SK-N-SH treated with all-trans-retinoic acid at 6 μM for 48 hours (cell line): ENCODE measurements around the gene CIAPIN1.

Experiments
- ATAC-seq: fragments of 200-7000 bp; cut with Tn5 transposase; 3 replicates; pipeline ENCODE4 v1.9.1; 2020; ENCODE audit warnings: mild to moderate bottlenecking, moderate library complexity
- ARNTL ChIP-seq: fragments of 450-650 bp; formaldehyde crosslinking; IDR thresholded peaks from 2 replicates; pipeline ENCODE4 v1.5.0; 2020; ENCODE audit warnings: low read depth, mild to moderate bottlenecking, moderate library complexity, borderline replicate concordance
- BACH2 ChIP-seq: fragments of 250-450 bp; sonication (Bioruptor Pico); IDR thresholded peaks from 2 replicates; pipeline ENCODE4 v1.9.0; 2021; ENCODE audit warnings: mild to moderate bottlenecking, borderline replicate concordance
- CREB5 ChIP-seq: fragments of 250-450 bp; sonication (Bioruptor Pico); IDR thresholded peaks from 2 replicates; pipeline ENCODE4 v1.5.1; 2020; ENCODE audit warnings: low read depth, mild to moderate bottlenecking, moderate library complexity
- CSDC2 ChIP-seq: fragments of 250-450 bp; sonication (Bioruptor Pico); IDR thresholded peaks from 2 replicates; pipeline ENCODE4 v1.5.0; 2020; ENCODE audit warnings: mild to moderate bottlenecking, moderate library complexity
- GLIS3 ChIP-seq: fragments of 250-450 bp; sonication (Bioruptor Pico); IDR thresholded peaks from 2 replicates; pipeline ENCODE4 v1.5.0; 2020; ENCODE audit warnings: mild to moderate bottlenecking, moderate library complexity
- ISL1 ChIP-seq: fragments of 250-450 bp; sonication (Bioruptor Pico); IDR thresholded peaks from 2 replicates; pipeline ENCODE4 v2.1.2; 2022; ENCODE audit warnings: mild to moderate bottlenecking, moderate library complexity
- POU6F1 ChIP-seq: fragments of 250-450 bp; sonication (Bioruptor Pico); IDR thresholded peaks from 2 replicates; pipeline ENCODE4 v1.8.0; 2021; ENCODE audit warnings: low read depth, mild to moderate bottlenecking, moderate library complexity, borderline replicate concordance
- PPARA ChIP-seq: fragments of 250-450 bp; sonication (Bioruptor Pico); IDR thresholded peaks from 2 replicates; pipeline ENCODE4 v1.5.0; 2020; ENCODE audit warnings: mild to moderate bottlenecking, borderline replicate concordance
- RARB ChIP-seq: fragments of 250-450 bp; sonication (Bioruptor Pico); IDR thresholded peaks from 2 replicates; pipeline ENCODE4 v1.8.0; 2021; ENCODE audit warnings: mild to moderate bottlenecking, moderate library complexity
- SNAI2 ChIP-seq: fragments of 250-450 bp; sonication (Bioruptor Pico); IDR thresholded peaks from 2 replicates; pipeline ENCODE4 v1.5.0; 2020; ENCODE audit warnings: mild to moderate bottlenecking, moderate library complexity
- TCF4 ChIP-seq: fragments of 250-450 bp; sonication (Bioruptor Pico); IDR thresholded peaks from 2 replicates; pipeline ENCODE4 v1.8.0; 2021; ENCODE audit warnings: mild to moderate bottlenecking, moderate library complexity, borderline replicate concordance
- TOX ChIP-seq: fragments of 250-450 bp; sonication (Bioruptor Pico); IDR thresholded peaks from 2 replicates; pipeline ENCODE4 v1.8.0; 2021; ENCODE audit warnings: mild to moderate bottlenecking, moderate library complexity, borderline replicate concordance
- TSHZ2 ChIP-seq: fragments of 250-450 bp; sonication (Bioruptor Pico); IDR thresholded peaks from 2 replicates; pipeline ENCODE4 v1.5.0; 2020; ENCODE audit warnings: mild to moderate bottlenecking, moderate library complexity
- ZC3H10 ChIP-seq: fragments of 250-450 bp; sonication (Bioruptor Pico); IDR thresholded peaks from 2 replicates; pipeline ENCODE4 v1.5.1; 2021; ENCODE audit warnings: mild to moderate bottlenecking, moderate library complexity
- ZFP3 ChIP-seq: fragments of 250-450 bp; sonication (Bioruptor Pico); IDR thresholded peaks from 2 replicates; pipeline ENCODE4 v1.5.0; 2020; ENCODE audit warnings: mild to moderate bottlenecking, moderate library complexity
- ZFP30 ChIP-seq: fragments of 450-650 bp; formaldehyde crosslinking; IDR thresholded peaks from 2 replicates; pipeline ENCODE4 v1.5.0; 2022; ENCODE audit warnings: mild to moderate bottlenecking, moderate library complexity
- ZNF70 ChIP-seq: fragments of 450-650 bp; formaldehyde crosslinking; IDR thresholded peaks from 2 replicates; pipeline ENCODE4 v1.5.0; 2020; ENCODE audit warnings: mild to moderate bottlenecking, moderate library complexity
- ZNF8 ChIP-seq: fragments of 450-650 bp; formaldehyde crosslinking; IDR thresholded peaks from 2 replicates; pipeline ENCODE4 v1.5.0; 2020; ENCODE audit warnings: mild to moderate bottlenecking, moderate library complexity
- TF ChIP-seq, protein P1 (sequence below): fragments of 250-450 bp; sonication (Bioruptor Pico); IDR thresholded peaks from 2 replicates; pipeline ENCODE4 v1.5.1; 2021; ENCODE audit warnings: mild to moderate bottlenecking, moderate library complexity
- TF ChIP-seq, protein P2 (sequence below): fragments of 250-450 bp; sonication (Bioruptor Pico); IDR thresholded peaks from 2 replicates; pipeline ENCODE4 v1.8.0; 2020; ENCODE audit warnings: mild to moderate bottlenecking, moderate library complexity, borderline replicate concordance

Gene CIAPIN1

DNA sequence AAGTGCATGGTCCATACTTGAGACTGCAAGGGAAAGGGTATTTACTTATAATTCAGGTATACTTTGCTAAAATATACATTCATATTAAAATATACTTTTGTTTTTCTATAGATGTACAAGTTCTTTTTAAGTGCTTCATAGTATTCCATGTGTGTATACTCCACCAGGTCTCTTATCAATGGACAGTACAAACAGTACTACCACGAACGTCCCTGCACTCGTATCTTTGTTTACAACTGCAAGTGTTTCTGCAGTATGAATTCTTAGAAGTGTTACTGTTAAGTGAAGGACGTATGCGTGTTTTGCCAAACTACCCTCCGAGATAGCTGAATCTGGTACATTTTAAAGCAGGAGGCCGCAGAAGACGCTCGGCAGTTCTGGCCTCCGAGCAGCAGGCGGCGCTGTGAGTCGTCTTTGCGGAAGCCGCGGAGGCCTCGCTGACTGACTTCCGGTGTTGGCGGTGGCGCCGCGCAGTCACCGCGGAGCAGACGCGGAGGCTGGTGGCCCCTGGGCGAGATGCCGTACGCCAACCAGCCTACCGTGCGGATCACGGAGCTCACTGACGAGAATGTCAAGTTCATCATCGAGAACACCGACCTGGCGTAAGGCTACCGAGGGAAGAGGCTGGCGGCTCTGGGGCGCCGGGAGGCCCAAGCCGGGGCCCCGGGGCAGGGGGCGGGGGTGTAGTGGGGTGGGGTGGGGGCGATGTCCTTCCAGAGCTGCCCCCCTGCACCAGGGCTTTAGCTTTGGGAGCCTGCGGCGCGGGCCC, 15.2 kb upstream of the CIAPIN1 start, which contains the start of gene POLR2C:
TSS of gene POLR2C (plus strand) at position 471 of the 769 bp plus-strand sequence. CDS start at position 517, 46 bp downstream.
- TF ChIP-seq POU6F1 (CRISPR knock-in tag): no peak
- TF ChIP-seq ISL1 (CRISPR knock-in tag): no peak
- no peak for TF ChIP-seq ZNF8 (CRISPR knock-in tag)
- TF ChIP-seq TCF4 (CRISPR knock-in tag): 0 out of 2 replicates have a peak, but pooled peaks have one; percentile 15
- 0 out of 2 replicates have a peak, but pooled peaks have one; percentile 33 for TF ChIP-seq RARB
- no peak for TF ChIP-seq SNAI2
- no peak for TF ChIP-seq TSHZ2 (CRISPR knock-in tag)
- TF ChIP-seq, protein P1, sequence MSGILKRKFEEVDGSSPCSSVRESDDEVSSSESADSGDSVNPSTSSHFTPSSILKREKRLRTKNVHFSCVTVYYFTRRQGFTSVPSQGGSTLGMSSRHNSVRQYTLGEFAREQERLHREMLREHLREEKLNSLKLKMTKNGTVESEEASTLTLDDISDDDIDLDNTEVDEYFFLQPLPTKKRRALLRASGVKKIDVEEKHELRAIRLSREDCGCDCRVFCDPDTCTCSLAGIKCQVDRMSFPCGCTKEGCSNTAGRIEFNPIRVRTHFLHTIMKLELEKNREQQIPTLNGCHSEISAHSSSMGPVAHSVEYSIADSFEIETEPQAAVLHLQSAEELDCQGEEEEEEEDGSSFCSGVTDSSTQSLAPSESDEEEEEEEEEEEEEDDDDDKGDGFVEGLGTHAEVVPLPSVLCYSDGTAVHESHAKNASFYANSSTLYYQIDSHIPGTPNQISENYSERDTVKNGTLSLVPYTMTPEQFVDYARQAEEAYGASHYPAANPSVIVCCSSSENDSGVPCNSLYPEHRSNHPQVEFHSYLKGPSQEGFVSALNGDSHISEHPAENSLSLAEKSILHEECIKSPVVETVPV (CRISPR knock-in tag): no peak
- no peak for TF ChIP-seq TOX (CRISPR knock-in tag)
- TF ChIP-seq CSDC2 (CRISPR knock-in tag): no peak
- TF ChIP-seq, protein P2, sequence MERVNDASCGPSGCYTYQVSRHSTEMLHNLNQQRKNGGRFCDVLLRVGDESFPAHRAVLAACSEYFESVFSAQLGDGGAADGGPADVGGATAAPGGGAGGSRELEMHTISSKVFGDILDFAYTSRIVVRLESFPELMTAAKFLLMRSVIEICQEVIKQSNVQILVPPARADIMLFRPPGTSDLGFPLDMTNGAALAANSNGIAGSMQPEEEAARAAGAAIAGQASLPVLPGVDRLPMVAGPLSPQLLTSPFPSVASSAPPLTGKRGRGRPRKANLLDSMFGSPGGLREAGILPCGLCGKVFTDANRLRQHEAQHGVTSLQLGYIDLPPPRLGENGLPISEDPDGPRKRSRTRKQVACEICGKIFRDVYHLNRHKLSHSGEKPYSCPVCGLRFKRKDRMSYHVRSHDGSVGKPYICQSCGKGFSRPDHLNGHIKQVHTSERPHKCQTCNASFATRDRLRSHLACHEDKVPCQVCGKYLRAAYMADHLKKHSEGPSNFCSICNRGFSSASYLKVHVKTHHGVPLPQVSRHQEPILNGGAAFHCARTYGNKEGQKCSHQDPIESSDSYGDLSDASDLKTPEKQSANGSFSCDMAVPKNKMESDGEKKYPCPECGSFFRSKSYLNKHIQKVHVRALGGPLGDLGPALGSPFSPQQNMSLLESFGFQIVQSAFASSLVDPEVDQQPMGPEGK (CRISPR knock-in tag): no peak
- TF ChIP-seq ARNTL (CRISPR knock-in tag): no peak
- no peak for TF ChIP-seq CREB5 (CRISPR knock-in tag)
- no peak for TF ChIP-seq BACH2 (CRISPR knock-in tag)
- no peak for TF ChIP-seq ZC3H10 (CRISPR knock-in tag)
- TF ChIP-seq ZFP30: no peak
- TF ChIP-seq ZFP3 (CRISPR knock-in tag): no peak
- TF ChIP-seq GLIS3 (CRISPR knock-in tag): no peak
- TF ChIP-seq PPARA (CRISPR knock-in tag): no peak
- peak; percentile 71 for TF ChIP-seq ZNF70 (CRISPR knock-in tag)

GRCh38 chr16:57452021-57452420, 4.8 kb upstream of the CIAPIN1 start:
- no peak for ATAC-seq
- TF ChIP-seq BACH2 (CRISPR knock-in tag) (no peak), TCF4 (CRISPR knock-in tag) (no peak)

More for the DNA sequence above, 15.2 kb upstream of the CIAPIN1 start, which contains the start of gene POLR2C:
- ATAC-seq: peak; percentile 97
